ENCODE data around the gene AFF3.
A peak's percentile ranks its signal among the peaks of the same experiment; 100 is the strongest.
"Not testable (repeated sequence)": the region's sequence is repeated elsewhere in the genome, so short reads cannot be mapped to it uniquely, and the experiment has no call there.

The AFF3 gene

DNA sequence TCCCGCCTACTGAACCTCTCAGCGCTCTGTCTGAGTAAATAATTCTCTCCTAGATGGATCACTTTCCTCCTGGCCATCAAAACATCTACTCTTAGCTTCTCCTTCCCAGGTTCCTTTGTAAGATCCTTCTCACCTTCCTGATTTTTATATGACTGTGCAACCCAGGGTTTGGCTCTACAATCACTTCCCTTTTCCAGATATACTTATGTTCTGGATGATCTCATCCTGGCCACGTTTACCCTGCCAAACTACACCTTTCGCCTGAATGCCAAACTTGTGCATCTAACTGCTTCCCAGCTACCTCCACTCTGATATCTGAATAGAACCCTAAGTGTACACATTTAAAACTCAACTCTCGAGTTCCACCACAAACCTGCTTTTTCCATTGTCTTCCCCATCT is 362.1 kb downstream of the AFF3 start:
- no peak for DNase-seq (ENCODE audit: low spot score)

GRCh38 chr2:99779276-99779675 is 363.1 kb downstream of the AFF3 start:
- no peak for DNase-seq (ENCODE audit: low spot score)

DNA sequence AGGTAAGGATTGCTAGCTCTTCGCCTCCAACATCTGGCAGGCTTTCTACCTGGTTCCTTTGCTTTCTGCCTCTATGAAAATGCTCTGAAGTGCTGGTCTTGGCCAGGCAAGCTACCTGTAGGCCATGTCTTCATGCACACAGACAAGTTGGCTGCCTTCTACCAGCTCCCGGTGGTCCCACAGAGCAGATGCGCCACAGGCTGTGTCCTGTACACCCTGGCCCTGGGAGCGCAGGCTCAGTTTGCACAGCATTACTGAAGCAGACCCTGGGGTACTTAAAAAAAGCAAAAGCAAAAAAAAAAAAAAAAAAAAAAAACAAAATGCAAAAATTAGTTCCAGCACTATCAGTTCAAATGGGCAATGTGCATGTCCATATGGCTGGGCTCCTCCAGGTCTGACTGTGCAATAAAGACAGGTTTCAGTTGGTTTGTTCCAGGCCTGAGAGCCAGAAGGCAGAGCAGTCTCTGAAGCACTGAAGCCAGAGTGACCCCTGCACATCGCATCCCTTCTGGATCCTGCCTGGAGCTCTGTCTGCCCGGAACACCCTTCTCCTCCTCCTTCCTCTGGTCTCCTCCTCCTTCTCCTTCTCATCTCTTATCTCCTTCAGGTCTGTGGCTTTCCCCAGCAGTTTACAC is 364.6 kb downstream of the AFF3 start:
- no peak for DNase-seq (ENCODE audit: low spot score)

GRCh38 chr2:99776906-99777646 is 365.3 kb downstream of the AFF3 start:
- no peak for DNase-seq (ENCODE audit: low spot score)

- DNase-seq (ENCODE audit: low spot score): no peak
These were observed 366.0 kb downstream of the AFF3 start for GRCh38 chr2:99776206-99776905.

DNA sequence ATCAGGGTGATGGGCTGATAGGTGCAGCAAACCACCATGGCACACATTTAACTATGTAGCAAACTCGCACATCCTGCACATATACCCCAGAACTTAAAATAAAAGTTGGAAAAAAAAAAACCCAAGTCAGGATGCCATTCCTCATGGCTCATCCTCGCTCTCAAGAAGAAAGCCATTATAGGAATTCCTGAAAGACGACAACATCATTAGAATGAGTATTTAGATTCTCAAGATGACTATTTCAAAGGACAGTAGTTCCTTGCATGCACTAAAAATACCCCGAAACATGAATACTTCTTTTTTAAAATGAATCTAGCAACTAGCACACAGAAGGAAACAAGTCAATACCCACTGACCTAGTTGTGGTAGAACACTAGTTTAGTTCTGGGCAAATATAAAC is 366.8 kb downstream of the AFF3 start:
- peak; percentile 27 for DNase-seq (ENCODE audit: low spot score)

- not testable (repeated sequence) for DNase-seq (ENCODE audit: low spot score)
These were observed 368.7 kb downstream of the AFF3 start for GRCh38 chr2:99773642-99774041.

- DNase-seq (ENCODE audit: low spot score): no peak
These were observed 369.6 kb downstream of the AFF3 start for GRCh38 chr2:99772591-99773331.

DNA sequence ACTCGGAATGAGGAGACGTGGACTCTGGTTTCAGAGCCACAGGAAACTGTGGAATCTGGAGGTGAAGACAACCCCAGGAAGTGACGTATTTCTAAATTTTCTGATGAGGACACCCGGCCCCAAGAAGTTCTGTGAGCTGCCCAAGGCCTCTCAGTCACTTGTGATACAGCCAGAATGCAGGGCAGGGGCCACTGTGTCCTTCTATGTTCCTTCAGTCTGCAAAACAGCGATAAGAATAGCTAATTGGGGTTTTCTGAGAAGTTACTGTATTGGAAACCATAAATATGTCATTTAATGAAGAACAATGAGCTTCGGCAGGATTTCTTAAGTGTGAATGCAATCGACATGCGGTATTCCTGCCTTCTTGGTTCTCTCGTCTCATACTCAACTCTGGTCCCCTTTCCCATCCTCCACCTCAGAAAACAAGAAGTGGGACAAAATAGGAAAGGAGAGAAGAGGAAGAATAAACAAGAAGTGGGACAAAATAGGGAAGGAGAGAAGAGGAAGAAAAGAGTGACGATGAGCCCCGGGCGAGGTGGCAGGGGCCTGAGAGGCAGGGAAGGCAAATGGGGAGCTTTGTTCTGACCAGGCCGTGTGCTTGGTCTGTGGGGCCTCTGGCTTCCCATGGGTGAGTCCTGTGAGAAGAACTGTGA is 370.6 kb downstream of the AFF3 start:
- no peak for DNase-seq (ENCODE audit: low spot score)

GRCh38 chr2:99770876-99771275 is 371.5 kb downstream of the AFF3 start:
- no peak for DNase-seq (ENCODE audit: low spot score)

- DNase-seq (ENCODE audit: low spot score): no peak
These were observed 376.6 kb downstream of the AFF3 start for GRCh38 chr2:99765731-99766318.

DNA sequence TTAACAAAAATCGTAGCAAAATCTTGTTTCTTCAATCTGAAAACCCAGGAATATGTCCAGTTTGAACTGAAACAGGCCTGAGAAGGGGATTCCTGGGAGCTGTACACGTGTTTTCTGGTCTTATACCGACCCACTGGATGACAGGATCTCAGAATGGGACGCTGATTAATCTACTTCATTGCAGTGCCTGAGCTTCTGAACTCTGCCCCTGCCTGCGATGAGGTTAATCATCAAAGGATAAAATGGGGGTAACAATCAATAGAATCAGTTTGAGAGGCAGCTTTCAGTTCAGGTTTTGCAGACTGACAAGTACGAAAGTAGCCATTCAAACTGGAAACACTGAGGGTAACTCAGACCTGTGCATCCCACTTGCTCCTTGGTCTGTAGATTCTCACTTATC is 378.6 kb downstream of the AFF3 start:
- no peak for DNase-seq (ENCODE audit: low spot score)

GRCh38 chr2:99762714-99763113 is 379.7 kb downstream of the AFF3 start:
- DNase-seq (ENCODE audit: low spot score): no peak

GRCh38 chr2:99757611-99758114 is 384.7 kb downstream of the AFF3 start:
- no peak for DNase-seq (ENCODE audit: low spot score)

GRCh38 chr2:99756059-99756458 is 386.3 kb downstream of the AFF3 start:
- DNase-seq (ENCODE audit: low spot score): no peak

- peak; percentile 9 for DNase-seq (ENCODE audit: low spot score)
These were observed 388.2 kb downstream of the AFF3 start for GRCh38 chr2:99754210-99754609.

DNA sequence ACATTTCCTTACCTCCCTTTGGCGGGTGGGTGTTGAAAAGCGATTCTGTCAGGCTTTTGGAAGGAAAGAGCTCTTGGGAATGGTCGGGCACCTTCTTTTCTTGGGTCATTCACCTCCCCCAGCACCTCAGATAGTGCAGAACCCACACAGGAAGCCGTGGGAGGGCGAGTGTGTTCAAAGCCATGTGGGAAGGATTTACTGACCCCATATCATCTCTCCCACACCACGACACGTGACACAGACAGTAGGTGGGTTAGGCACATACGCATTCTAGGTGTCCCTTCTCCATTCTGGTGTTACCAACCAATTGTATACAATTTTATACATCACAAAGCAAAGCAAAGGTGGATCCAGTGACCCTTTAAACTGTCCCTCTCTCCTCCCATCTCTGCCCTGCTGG is 388.9 kb downstream of the AFF3 start:
- DNase-seq (ENCODE audit: low spot score): no peak

- no peak for DNase-seq (ENCODE audit: low spot score)
These were observed 394.0 kb downstream of the AFF3 start for GRCh38 chr2:99748344-99748743.

- DNase-seq (ENCODE audit: low spot score): no peak
These were observed 394.5 kb downstream of the AFF3 start for GRCh38 chr2:99747842-99748241.

- DNase-seq (ENCODE audit: low spot score): no peak
These were observed 399.2 kb downstream of the AFF3 start for GRCh38 chr2:99743146-99743545.

GRCh38 chr2:99737537-99737936 is 404.9 kb downstream of the AFF3 start:
- DNase-seq (ENCODE audit: low spot score): no peak

All from hepatic stellate cell (primary cell).